HEK293 (cell line): Measurements from ENCODE around the gene MYO1E.

Experiments
- CTCF ChIA-PET: fragments of 350-600 bp; formaldehyde crosslinking; extraction: SDS; loops from one replicate; lab custom pipeline; 2021; ENCODE audit warnings: antibody characterized with exemption; lab: Yijun Ruan, JAX
- POLR2A ChIA-PET: fragments of 300-600 bp; formaldehyde crosslinking; extraction: SDS; loops from one replicate; lab custom pipeline; 2020; ENCODE audit warnings: antibody characterized with exemption, inconsistent platforms; lab: Yijun Ruan, JAX
- H3K27ac ChIP-seq: fragments of 200-500 bp; sonication (Bioruptor generic); 2 replicates; pipeline ENCODE4 v1.5.1; 2014; ENCODE audit warnings: low read depth, low read length, control low read depth, inconsistent platforms; ENCODE audit errors: extremely low read depth
- H3K36me3 ChIP-seq, 2 experiments: fragments of 200-500 bp in 1 of 2; sonication (Bioruptor generic) in 1 of 2; 1 replicate in 1 of 2; 2 replicates in 1 of 2; pipeline ENCODE4 v1.5.1; 2014 to 2017; ENCODE audit warnings: inconsistent platforms in 2 of 2, low read length in 2 of 2; ENCODE audit not compliant: control insufficient read depth in 2 of 2, insufficient read depth in 1 of 2
- H3K4me1 ChIP-seq: fragments of 200-500 bp; sonication (Bioruptor generic); 2 replicates; pipeline ENCODE4 v1.5.1; 2014; ENCODE audit warnings: mild to moderate bottlenecking, low read length, inconsistent platforms; ENCODE audit not compliant: control insufficient read depth, insufficient read depth
- H3K4me3 ChIP-seq: 2 replicates; pipeline ENCODE4 v1.5.1; 2011; ENCODE audit warnings: low read depth, mild to moderate bottlenecking, control low read depth, low read length, moderate library complexity
- H3K9me3 ChIP-seq: fragments of 200-500 bp; sonication (Bioruptor generic); 2 replicates; pipeline ENCODE4 v1.5.1; 2014; ENCODE audit warnings: low read depth, low read length, inconsistent platforms; ENCODE audit not compliant: control insufficient read depth, insufficient read depth
- BCL11A ChIP-seq: fragments of 450-650 bp; formaldehyde crosslinking; IDR thresholded peaks from 2 replicates; pipeline ENCODE4 v1.5.1; 2016; ENCODE audit warnings: low read depth, missing biosample characterization, missing genetic modification characterization
- RBAK ChIP-seq: fragments of 450-650 bp; formaldehyde crosslinking; IDR thresholded peaks from 2 replicates; pipeline ENCODE4 v1.5.1; 2016; ENCODE audit warnings: missing biosample characterization, missing genetic modification characterization
- REPIN1 ChIP-seq: fragments of 450-650 bp; formaldehyde crosslinking; IDR thresholded peaks from 2 replicates; pipeline ENCODE4 v1.5.1; 2017; ENCODE audit warnings: missing biosample characterization, missing genetic modification characterization, low read depth
- ZBTB17 ChIP-seq: fragments of 450-650 bp; formaldehyde crosslinking; IDR thresholded peaks from 2 replicates; pipeline ENCODE4 v1.5.1; 2016; ENCODE audit warnings: missing biosample characterization, missing genetic modification characterization
- ZBTB20 ChIP-seq: fragments of 450-650 bp; formaldehyde crosslinking; IDR thresholded peaks from 2 replicates; pipeline ENCODE4 v1.5.1; 2016; ENCODE audit warnings: missing biosample characterization, missing genetic modification characterization
- ZBTB48 ChIP-seq: fragments of 450-650 bp; formaldehyde crosslinking; IDR thresholded peaks from 2 replicates; pipeline ENCODE4 v1.5.1; 2016; ENCODE audit warnings: missing biosample characterization, missing genetic modification characterization
- ZFP3 ChIP-seq: fragments of 450-650 bp; formaldehyde crosslinking; IDR thresholded peaks from 2 replicates; pipeline ENCODE4 v1.5.1; 2016; ENCODE audit warnings: low read depth, missing biosample characterization, missing genetic modification characterization
- ZNF112 ChIP-seq: fragments of 450-650 bp; formaldehyde crosslinking; IDR thresholded peaks from 2 replicates; pipeline ENCODE4 v1.5.0; 2017; ENCODE audit warnings: missing biosample characterization, missing genetic modification characterization
- ZNF169 ChIP-seq: fragments of 450-650 bp; formaldehyde crosslinking; IDR thresholded peaks from 2 replicates; pipeline ENCODE4 v1.5.1; 2016; ENCODE audit warnings: missing biosample characterization, missing genetic modification characterization
- ZNF248 ChIP-seq: fragments of 450-650 bp; formaldehyde crosslinking; IDR thresholded peaks from 2 replicates; pipeline ENCODE4 v1.5.1; 2017; ENCODE audit warnings: missing biosample characterization, missing genetic modification characterization
- ZNF366 ChIP-seq: fragments of 450-650 bp; formaldehyde crosslinking; conservative IDR thresholded peaks from 2 replicates; pipeline ENCODE4 v1.5.1; 2016; ENCODE audit warnings: missing biosample characterization, missing genetic modification characterization
- ZNF529 ChIP-seq: fragments of 450-650 bp; formaldehyde crosslinking; IDR thresholded peaks from 2 replicates; pipeline ENCODE4 v1.5.1; 2017; ENCODE audit warnings: missing genetic modification characterization, missing biosample characterization; ENCODE audit not compliant: insufficient replicate concordance
- ZNF549 ChIP-seq: fragments of 450-650 bp; IDR thresholded peaks from 2 replicates; pipeline ENCODE4 v1.5.1; 2018; ENCODE audit warnings: missing biosample characterization, missing genetic modification characterization, mild to moderate bottlenecking, inconsistent platforms, moderate library complexity
- ZNF660 ChIP-seq: fragments of 450-650 bp; IDR thresholded peaks from 2 replicates; pipeline ENCODE4 v1.5.1; 2018; ENCODE audit warnings: missing biosample characterization, mild to moderate bottlenecking, missing genetic modification characterization
- ZNF677 ChIP-seq: fragments of 450-650 bp; IDR thresholded peaks from 2 replicates; pipeline ENCODE4 v1.5.0; 2018; ENCODE audit warnings: missing biosample characterization, mild to moderate bottlenecking, missing genetic modification characterization, moderate library complexity
- ZNF692 ChIP-seq: fragments of 450-650 bp; formaldehyde crosslinking; IDR thresholded peaks from 2 replicates; pipeline ENCODE4 v1.5.1; 2016; ENCODE audit warnings: missing biosample characterization, missing genetic modification characterization
- ZNF768 ChIP-seq: fragments of 450-650 bp; formaldehyde crosslinking; IDR thresholded peaks from 2 replicates; pipeline ENCODE4 v1.5.1; 2018; ENCODE audit warnings: missing biosample characterization, mild to moderate bottlenecking, missing genetic modification characterization
- ZNF777 ChIP-seq: fragments of 450-650 bp; formaldehyde crosslinking; IDR thresholded peaks from 2 replicates; pipeline ENCODE4 v1.5.1; 2017; ENCODE audit warnings: missing biosample characterization, missing genetic modification characterization, borderline replicate concordance
- ZNF791 ChIP-seq: fragments of 450-650 bp; formaldehyde crosslinking; IDR thresholded peaks from 2 replicates; pipeline ENCODE4 v1.5.1; 2016; ENCODE audit warnings: missing biosample characterization, missing genetic modification characterization
- ZNF843 ChIP-seq: fragments of 450-650 bp; formaldehyde crosslinking; IDR thresholded peaks from 2 replicates; pipeline ENCODE4 v1.5.1; 2016; ENCODE audit warnings: missing biosample characterization, missing genetic modification characterization
- ZSCAN23 ChIP-seq: fragments of 450-650 bp; formaldehyde crosslinking; IDR thresholded peaks from 2 replicates; pipeline ENCODE4 v1.5.1; 2016; ENCODE audit warnings: missing biosample characterization, missing genetic modification characterization
- ZXDB ChIP-seq: fragments of 450-650 bp; formaldehyde crosslinking; IDR thresholded peaks from 2 replicates; pipeline ENCODE4 v1.5.1; 2016; ENCODE audit warnings: missing biosample characterization, missing genetic modification characterization
- TF ChIP-seq, protein P1 (sequence below): fragments of 450-650 bp; formaldehyde crosslinking; IDR thresholded peaks from 2 replicates; pipeline ENCODE4 v1.5.0; 2017; ENCODE audit warnings: missing biosample characterization, missing genetic modification characterization, borderline replicate concordance
- TF ChIP-seq, protein P2 (sequence below): fragments of 450-650 bp; formaldehyde crosslinking; IDR thresholded peaks from 2 replicates; pipeline ENCODE4 v1.5.1; 2016; ENCODE audit warnings: missing biosample characterization, missing genetic modification characterization, borderline replicate concordance
- TF ChIP-seq, protein P3 (sequence below): fragments of 450-650 bp; formaldehyde crosslinking; IDR thresholded peaks from 2 replicates; pipeline ENCODE4 v1.5.1; 2016; ENCODE audit warnings: missing biosample characterization, missing genetic modification characterization

MYO1E gene

DNA sequence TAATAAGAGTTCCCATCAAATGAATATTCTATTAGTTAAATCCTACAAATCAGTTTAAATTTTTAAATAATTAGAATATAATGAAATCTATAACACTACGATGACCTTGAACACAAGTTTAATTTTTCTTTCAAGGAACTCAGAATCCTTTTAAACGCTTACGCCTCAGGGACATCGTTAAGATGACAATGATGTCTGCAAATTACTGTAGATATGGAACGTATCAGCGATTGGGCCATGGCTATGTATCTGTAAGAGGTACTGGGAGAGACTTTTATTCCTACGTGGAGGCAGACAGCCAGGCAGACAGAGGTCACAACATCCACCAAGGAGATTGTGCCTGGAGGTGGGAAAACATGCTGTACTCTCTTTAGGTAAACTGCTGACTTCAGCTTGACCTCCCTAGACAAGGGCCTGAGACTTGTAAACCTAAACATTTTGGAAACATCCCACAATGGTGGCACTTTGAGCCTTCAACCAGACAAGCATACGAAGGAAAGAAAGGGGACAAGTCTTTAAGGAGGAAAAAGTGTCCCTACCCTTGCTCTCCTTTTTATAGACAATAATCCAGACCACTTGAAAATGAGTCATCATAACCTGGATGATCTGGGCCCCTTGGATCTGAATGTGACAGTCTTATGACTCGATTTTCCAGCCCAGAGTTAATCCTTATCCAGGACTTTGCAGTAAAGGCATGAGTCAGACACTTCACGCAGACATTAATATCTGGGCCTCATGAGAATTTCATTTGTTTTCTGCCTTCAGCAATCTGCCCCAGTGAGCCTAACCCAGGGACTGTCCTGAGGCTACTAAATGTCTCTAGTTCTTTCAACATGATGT, 172.8 kb downstream of the MYO1E start (continued):
- TF ChIP-seq ZBTB17 (tag by site-specific recombination) (peak; percentile 89), ZXDB (tag by site-specific recombination) (no peak), BCL11A (tag by site-specific recombination) (peak; percentile 70; the same call in 1 of the 2 replicates), ZBTB20 (peak; percentile 92), ZNF366 (peak; percentile 85), ZNF112 (tag by site-specific recombination) (no peak), ZNF660 (peak; percentile 50; the same call in 1 of the 2 replicates), ZNF692 (tag by site-specific recombination) (peak; percentile 69), ZBTB48 (tag by site-specific recombination) (peak; percentile 53; the same call in 1 of the 2 replicates)
- TF ChIP-seq, protein P1, sequence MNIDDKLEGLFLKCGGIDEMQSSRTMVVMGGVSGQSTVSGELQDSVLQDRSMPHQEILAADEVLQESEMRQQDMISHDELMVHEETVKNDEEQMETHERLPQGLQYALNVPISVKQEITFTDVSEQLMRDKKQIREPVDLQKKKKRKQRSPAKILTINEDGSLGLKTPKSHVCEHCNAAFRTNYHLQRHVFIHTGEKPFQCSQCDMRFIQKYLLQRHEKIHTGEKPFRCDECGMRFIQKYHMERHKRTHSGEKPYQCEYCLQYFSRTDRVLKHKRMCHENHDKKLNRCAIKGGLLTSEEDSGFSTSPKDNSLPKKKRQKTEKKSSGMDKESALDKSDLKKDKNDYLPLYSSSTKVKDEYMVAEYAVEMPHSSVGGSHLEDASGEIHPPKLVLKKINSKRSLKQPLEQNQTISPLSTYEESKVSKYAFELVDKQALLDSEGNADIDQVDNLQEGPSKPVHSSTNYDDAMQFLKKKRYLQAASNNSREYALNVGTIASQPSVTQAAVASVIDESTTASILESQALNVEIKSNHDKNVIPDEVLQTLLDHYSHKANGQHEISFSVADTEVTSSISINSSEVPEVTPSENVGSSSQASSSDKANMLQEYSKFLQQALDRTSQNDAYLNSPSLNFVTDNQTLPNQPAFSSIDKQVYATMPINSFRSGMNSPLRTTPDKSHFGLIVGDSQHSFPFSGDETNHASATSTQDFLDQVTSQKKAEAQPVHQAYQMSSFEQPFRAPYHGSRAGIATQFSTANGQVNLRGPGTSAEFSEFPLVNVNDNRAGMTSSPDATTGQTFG (tag by site-specific recombination), result no peak
- TF ChIP-seq, protein P2, sequence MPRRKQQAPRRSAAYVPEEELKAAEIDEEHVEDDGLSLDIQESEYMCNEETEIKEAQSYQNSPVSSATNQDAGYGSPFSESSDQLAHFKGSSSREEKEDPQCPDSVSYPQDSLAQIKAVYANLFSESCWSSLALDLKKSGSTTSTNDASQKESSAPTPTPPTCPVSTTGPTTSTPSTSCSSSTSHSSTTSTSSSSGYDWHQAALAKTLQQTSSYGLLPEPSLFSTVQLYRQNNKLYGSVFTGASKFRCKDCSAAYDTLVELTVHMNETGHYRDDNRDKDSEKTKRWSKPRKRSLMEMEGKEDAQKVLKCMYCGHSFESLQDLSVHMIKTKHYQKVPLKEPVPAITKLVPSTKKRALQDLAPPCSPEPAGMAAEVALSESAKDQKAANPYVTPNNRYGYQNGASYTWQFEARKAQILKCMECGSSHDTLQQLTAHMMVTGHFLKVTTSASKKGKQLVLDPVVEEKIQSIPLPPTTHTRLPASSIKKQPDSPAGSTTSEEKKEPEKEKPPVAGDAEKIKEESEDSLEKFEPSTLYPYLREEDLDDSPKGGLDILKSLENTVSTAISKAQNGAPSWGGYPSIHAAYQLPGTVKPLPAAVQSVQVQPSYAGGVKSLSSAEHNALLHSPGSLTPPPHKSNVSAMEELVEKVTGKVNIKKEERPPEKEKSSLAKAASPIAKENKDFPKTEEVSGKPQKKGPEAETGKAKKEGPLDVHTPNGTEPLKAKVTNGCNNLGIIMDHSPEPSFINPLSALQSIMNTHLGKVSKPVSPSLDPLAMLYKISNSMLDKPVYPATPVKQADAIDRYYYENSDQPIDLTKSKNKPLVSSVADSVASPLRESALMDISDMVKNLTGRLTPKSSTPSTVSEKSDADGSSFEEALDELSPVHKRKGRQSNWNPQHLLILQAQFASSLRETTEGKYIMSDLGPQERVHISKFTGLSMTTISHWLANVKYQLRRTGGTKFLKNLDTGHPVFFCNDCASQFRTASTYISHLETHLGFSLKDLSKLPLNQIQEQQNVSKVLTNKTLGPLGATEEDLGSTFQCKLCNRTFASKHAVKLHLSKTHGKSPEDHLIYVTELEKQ (tag by site-specific recombination), result peak; percentile 61; the same call in 1 of the 2 replicates
- TF ChIP-seq, protein P3, sequence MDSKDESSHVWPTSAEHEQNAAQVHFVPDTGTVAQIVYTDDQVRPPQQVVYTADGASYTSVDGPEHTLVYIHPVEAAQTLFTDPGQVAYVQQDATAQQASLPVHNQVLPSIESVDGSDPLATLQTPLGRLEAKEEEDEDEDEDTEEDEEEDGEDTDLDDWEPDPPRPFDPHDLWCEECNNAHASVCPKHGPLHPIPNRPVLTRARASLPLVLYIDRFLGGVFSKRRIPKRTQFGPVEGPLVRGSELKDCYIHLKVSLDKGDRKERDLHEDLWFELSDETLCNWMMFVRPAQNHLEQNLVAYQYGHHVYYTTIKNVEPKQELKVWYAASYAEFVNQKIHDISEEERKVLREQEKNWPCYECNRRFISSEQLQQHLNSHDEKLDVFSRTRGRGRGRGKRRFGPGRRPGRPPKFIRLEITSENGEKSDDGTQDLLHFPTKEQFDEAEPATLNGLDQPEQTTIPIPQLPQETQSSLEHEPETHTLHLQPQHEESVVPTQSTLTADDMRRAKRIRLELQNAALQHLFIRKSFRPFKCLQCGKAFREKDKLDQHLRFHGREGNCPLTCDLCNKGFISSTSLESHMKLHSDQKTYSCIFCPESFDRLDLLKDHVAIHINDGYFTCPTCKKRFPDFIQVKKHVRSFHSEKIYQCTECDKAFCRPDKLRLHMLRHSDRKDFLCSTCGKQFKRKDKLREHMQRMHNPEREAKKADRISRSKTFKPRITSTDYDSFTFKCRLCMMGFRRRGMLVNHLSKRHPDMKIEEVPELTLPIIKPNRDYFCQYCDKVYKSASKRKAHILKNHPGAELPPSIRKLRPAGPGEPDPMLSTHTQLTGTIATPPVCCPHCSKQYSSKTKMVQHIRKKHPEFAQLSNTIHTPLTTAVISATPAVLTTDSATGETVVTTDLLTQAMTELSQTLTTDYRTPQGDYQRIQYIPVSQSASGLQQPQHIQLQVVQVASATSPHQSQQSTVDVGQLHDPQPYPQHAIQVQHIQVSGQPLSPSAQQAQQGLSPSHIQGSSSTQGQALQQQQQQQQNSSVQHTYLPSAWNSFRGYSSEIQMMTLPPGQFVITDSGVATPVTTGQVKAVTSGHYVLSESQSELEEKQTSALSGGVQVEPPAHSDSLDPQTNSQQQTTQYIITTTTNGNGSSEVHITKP (tag by site-specific recombination), result peak; percentile 69

DNA sequence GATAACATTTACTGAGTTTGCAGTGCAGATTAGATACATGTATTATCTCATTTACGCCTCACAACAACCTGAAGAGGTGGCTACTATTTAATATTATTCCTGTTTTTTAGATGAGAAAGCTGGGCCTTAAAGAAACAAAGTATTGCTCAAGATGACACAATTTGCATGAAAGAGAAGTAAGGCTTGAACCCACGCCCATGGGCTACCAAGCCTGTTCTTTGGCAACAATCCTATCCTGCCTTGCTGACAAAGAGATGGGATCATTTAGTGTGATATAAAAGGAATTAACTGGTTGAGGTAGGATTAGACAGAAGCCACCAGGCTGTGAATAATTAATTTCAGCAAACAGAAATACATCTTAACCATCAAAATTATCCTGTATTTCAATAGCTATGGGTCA, 175.2 kb downstream of the MYO1E start:
- Histone ChIP-seq H3K9me3 (no peaks in the 10 kb centered on the region), H3K4me3 (no peak overlapping the region), H3K36me3 (peaks cover 8 to 23% of the 10 kb centered on the region in 2 experiments), H3K4me1 (peaks cover 7% of the 10 kb centered on the region), H3K27ac (no peak overlapping the region)
- ChIA-PET CTCF (no interaction called here), POLR2A (no interaction called here)
- no peak for TF ChIP-seq ZNF843 (tag by site-specific recombination)
- TF ChIP-seq ZNF677 (tag by site-specific recombination), result no peak
- no peak for TF ChIP-seq ZNF549 (tag by site-specific recombination)
- TF ChIP-seq RBAK (tag by site-specific recombination), result no peak
- no peak for TF ChIP-seq ZNF248 (tag by site-specific recombination)
- TF ChIP-seq REPIN1, result no peak
- no peak for TF ChIP-seq ZNF777 (tag by site-specific recombination)
- no peak for TF ChIP-seq ZNF791 (tag by site-specific recombination)
- TF ChIP-seq ZNF169 (tag by site-specific recombination), result no peak
- no peak for TF ChIP-seq ZBTB48 (tag by site-specific recombination)
- TF ChIP-seq ZNF768, result no peak
- TF ChIP-seq ZFP3 (tag by site-specific recombination), result no peak
- TF ChIP-seq ZSCAN23, result no peak
- TF ChIP-seq ZNF529, result no peak
